Thyroid gland (tissue), 4 donors: ENCODE measurements around the gene ATP2A2.

ENCODE experiments used
- CTCF ChIP-seq, 6 experiments: fragments of 200-600 bp in 3 of 6; fragments of 450-650 bp in 3 of 6; sonication (generic) in 3 of 6; IDR thresholded peaks; one replicate each; pipeline ENCODE4 v1.5.1; 2016 to 2019; ENCODE audit warnings: antibody characterized with exemption in 6 of 6, mild to moderate bottlenecking in 2 of 6, inconsistent platforms in 1 of 6, moderate library complexity in 1 of 6
- POLR2A ChIP-seq, 2 donors: fragments of 450-650 bp; IDR thresholded peaks; one replicate each; pipeline ENCODE4 v1.6.1; 2017; ENCODE audit warnings: antibody characterized with exemption in 2 of 2, mild to moderate bottlenecking in 2 of 2, moderate library complexity in 1 of 2

GRCh38 chr12:110347767-110348166, 66.7 kb downstream of the ATP2A2 start:
- TF ChIP-seq CTCF (IDR thresholded peaks at IDR 0.05) (no peak), POLR2A (IDR thresholded peaks at IDR 0.05) (no peak)
